HUES48 (cell line): ENCODE results near the gene TRIM42.

Source experiments
- H3K27ac ChIP-seq: one replicate; pipeline ENCODE4 v1.7.0; 2013; ENCODE audit warnings: low read depth, low read length, inconsistent platforms
- H3K27me3 ChIP-seq: 2 replicates; pipeline ENCODE4 v1.6.1; 2013; ENCODE audit warnings: mild to moderate bottlenecking, low read length; ENCODE audit not compliant: control insufficient read depth, insufficient read depth
- H3K36me3 ChIP-seq: 2 replicates; pipeline ENCODE4 v1.6.1; 2013; ENCODE audit warnings: low read length; ENCODE audit not compliant: control insufficient read depth, insufficient read depth
- H3K4me1 ChIP-seq: 2 replicates; pipeline ENCODE4 v1.6.1; 2013; ENCODE audit warnings: mild to moderate bottlenecking, low read length; ENCODE audit not compliant: control insufficient read depth, insufficient read depth
- H3K4me3 ChIP-seq: 2 replicates; pipeline ENCODE4 v1.5.1; 2013; ENCODE audit warnings: mild to moderate bottlenecking, low read depth, low read length
- H3K9ac ChIP-seq: 2 replicates; pipeline ENCODE4 v1.6.1; 2013; ENCODE audit warnings: mild to moderate bottlenecking, low read depth, low read length, moderate library complexity
- H3K9me3 ChIP-seq: 2 replicates; pipeline ENCODE4 v1.6.1; 2013; ENCODE audit warnings: low read length; ENCODE audit not compliant: control insufficient read depth, insufficient read depth

Gene TRIM42

DNA sequence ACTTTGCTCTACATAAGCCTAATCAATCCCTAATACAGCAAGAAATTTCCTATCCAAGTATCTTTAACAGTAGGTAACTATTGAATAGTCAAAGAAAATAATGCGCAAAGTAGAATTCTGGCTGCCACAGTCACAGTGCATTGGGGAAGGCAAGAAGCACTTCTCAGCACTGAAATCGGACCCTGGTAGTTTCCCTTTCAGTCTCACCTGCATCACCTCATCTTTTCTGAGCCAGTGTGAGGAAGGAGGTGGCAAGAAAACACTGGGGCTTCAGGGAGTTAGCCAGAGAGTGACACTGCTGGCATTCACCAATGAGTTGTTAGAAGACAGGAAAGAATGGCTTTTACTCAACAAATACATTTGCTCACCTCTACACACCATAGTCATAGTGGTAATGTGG is 8.3 kb downstream of the TRIM42 start:
- Histone ChIP-seq H3K9ac (no peak overlapping the region), H3K27me3 (no peaks in the 10 kb centered on the region), H3K9me3 (no peaks in the 10 kb centered on the region), H3K4me1 (no peaks in the 10 kb centered on the region), H3K4me3 (no peak overlapping the region), H3K36me3 (no peaks in the 10 kb centered on the region), H3K27ac (no peak overlapping the region)

GRCh38 chr3:140686948-140687347 is 9.1 kb downstream of the TRIM42 start:
- H3K4me1 ChIP-seq = no peaks in the 10 kb centered on the region
- H3K27ac ChIP-seq = no peak overlapping the region
- H3K4me3 ChIP-seq = no peak overlapping the region
- H3K36me3 ChIP-seq = no peaks in the 10 kb centered on the region
- no peaks in the 10 kb centered on the region for H3K27me3 ChIP-seq
- H3K9me3 ChIP-seq = no peaks in the 10 kb centered on the region
- no peak overlapping the region for H3K9ac ChIP-seq

- Histone ChIP-seq H3K27me3 (no peaks in the 10 kb centered on the region), H3K9me3 (no peaks in the 10 kb centered on the region), H3K4me3 (no peak overlapping the region), H3K27ac (no peak overlapping the region), H3K36me3 (no peaks in the 10 kb centered on the region), H3K4me1 (no peaks in the 10 kb centered on the region), H3K9ac (no peak overlapping the region)
Observed at GRCh38 chr3:140695361-140696061, 17.6 kb downstream of the TRIM42 start.

DNA sequence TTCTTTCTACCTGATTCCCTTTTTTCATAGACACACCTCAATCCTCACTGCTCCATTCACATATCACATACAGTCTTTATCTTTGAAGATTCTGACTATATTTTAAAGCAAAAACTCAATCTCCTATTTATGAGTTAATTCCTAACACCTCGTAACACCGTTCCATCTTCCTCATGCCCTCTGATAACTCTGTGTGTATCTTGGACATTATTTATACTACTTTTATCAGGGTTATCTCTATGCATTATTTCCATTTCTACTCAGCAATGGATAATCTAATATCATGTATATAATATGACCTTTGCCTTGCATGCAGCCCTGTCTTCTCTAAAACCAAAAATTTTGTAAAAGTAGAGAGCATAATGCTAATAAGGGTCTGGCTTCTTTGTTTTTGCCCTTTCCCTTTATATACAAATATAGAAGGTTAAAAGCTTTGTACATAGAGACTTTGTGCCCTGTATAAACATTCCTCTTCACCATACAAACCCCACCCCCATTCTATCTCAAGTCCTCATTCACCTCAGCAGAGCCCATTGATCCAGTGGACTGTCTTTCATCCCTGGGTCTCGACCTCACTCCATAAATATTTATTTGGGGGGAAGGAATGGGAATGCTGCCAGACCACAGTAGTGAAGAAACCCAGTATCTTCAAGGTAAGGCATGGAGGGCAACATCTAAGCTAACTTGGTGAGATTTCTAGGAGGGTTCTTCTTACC is 21.8 kb downstream of the TRIM42 start:
- H3K9ac ChIP-seq = no peak overlapping the region
- no peaks in the 10 kb centered on the region for H3K27me3 ChIP-seq
- no peaks in the 10 kb centered on the region for H3K9me3 ChIP-seq
- H3K4me1 ChIP-seq = no peaks in the 10 kb centered on the region
- no peak overlapping the region for H3K27ac ChIP-seq
- H3K36me3 ChIP-seq = no peaks in the 10 kb centered on the region
- no peak overlapping the region for H3K4me3 ChIP-seq

- no peaks in the 10 kb centered on the region for H3K4me1 ChIP-seq
- no peak overlapping the region for H3K27ac ChIP-seq
- H3K36me3 ChIP-seq = no peaks in the 10 kb centered on the region
Observed at GRCh38 chr3:140702281-140702680, 24.4 kb downstream of the TRIM42 start.

GRCh38 chr3:140703496-140703895 is 25.6 kb downstream of the TRIM42 start:
- Histone ChIP-seq H3K27ac (no peak overlapping the region), H3K9ac (no peak overlapping the region), H3K27me3 (no peaks in the 10 kb centered on the region), H3K9me3 (peaks cover 8% of the 10 kb centered on the region; the same call in 1 of the 2 replicates), H3K4me1 (no peaks in the 10 kb centered on the region), H3K4me3 (no peak overlapping the region), H3K36me3 (no peaks in the 10 kb centered on the region)

More at GRCh38 chr3:140702281-140702680, 24.4 kb downstream of the TRIM42 start:
- H3K9ac ChIP-seq = no peak overlapping the region
- no peaks in the 10 kb centered on the region for H3K27me3 ChIP-seq
- peaks cover 8% of the 10 kb centered on the region; the same call in 1 of the 2 replicates for H3K9me3 ChIP-seq
- H3K4me3 ChIP-seq = no peak overlapping the region

DNA sequence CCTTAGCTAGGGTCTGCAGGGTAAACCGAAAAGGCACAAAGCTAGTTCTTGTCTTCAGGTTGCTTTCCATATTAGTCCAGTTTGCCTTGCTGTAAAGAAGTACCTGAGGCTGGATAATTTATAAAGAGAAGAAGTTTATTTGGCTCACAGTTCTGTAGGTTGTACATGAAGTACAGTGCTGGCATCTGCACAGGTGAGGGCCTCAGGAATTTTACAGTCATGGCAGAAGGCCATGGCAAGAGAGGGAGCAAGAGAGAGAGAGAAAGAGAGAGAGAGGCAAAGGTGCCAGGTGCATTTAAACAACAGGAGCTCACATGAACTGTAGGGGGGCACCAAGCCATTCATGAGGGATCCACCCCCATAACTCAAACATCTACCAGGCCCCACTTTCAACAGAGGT is 26.9 kb downstream of the TRIM42 start:
- peaks cover 8% of the 10 kb centered on the region; the same call in 1 of the 2 replicates for H3K9me3 ChIP-seq
- no peak overlapping the region for H3K4me3 ChIP-seq
- no peak overlapping the region for H3K9ac ChIP-seq
- no peaks in the 10 kb centered on the region for H3K4me1 ChIP-seq
- H3K27ac ChIP-seq = no peak overlapping the region
- no peaks in the 10 kb centered on the region for H3K36me3 ChIP-seq
- H3K27me3 ChIP-seq = no peaks in the 10 kb centered on the region

DNA sequence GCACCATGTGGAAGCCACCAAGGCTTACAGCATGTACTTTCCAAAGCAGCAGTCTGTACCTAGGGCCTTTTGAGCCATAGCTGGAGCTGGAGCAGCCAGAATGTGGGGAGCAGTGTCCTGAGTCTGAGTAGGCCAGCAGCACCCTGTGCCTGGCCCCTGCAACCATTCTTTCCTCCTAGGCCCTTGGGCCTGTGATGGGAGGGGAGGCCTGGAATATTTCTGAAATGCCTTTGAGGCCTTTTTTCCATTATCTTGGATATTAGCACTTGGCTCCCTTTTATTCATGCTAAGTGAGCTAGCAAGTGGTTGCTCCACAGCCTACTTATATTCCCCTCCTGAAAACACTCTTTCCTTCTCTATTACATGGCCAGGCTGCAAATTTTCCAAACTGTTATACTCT is 28.1 kb downstream of the TRIM42 start:
- Histone ChIP-seq H3K9me3 (peaks cover 8% of the 10 kb centered on the region; the same call in 1 of the 2 replicates), H3K4me1 (no peaks in the 10 kb centered on the region), H3K27me3 (no peaks in the 10 kb centered on the region), H3K27ac (no peak overlapping the region), H3K4me3 (no peak overlapping the region), H3K9ac (no peak overlapping the region), H3K36me3 (no peaks in the 10 kb centered on the region)

- H3K9ac ChIP-seq = no peak overlapping the region
- no peaks in the 10 kb centered on the region for H3K36me3 ChIP-seq
- H3K4me3 ChIP-seq = no peak overlapping the region
- H3K27me3 ChIP-seq = no peaks in the 10 kb centered on the region
- no peak overlapping the region for H3K27ac ChIP-seq
- H3K4me1 ChIP-seq = no peaks in the 10 kb centered on the region
- peaks cover 8% of the 10 kb centered on the region; the same call in 1 of the 2 replicates for H3K9me3 ChIP-seq
Observed at GRCh38 chr3:140706360-140706759, 28.5 kb downstream of the TRIM42 start.

- Histone ChIP-seq H3K27me3 (no peaks in the 10 kb centered on the region), H3K9me3 (peaks cover 8% of the 10 kb centered on the region; the same call in 1 of the 2 replicates), H3K4me1 (peaks cover 2% of the 10 kb centered on the region; the same call in 1 of the 2 replicates)
Observed at GRCh38 chr3:140708815-140709214, 31.0 kb downstream of the TRIM42 start.

DNA sequence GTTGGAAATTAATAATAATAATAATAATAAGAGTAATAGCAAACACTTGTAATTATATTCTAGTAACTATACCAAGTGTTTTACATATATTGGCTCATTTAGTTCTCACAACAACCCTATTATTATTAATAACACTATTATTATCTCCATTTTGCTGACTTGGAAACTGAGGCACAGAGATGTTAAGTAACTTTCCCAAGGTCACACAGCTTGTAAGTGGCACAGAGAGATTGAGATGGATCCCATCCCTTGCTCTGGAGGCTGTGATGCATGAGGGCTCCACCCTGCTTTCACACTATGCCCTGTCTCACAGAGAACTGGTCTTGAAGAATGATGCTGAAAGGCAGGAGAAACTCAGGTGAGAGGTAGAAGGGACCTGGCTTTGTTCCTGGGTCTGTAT is 31.9 kb downstream of the TRIM42 start:
- H3K36me3 ChIP-seq = no peaks in the 10 kb centered on the region
- H3K4me3 ChIP-seq = no peak overlapping the region
- H3K27me3 ChIP-seq = no peaks in the 10 kb centered on the region
- no peak overlapping the region for H3K9ac ChIP-seq
- peaks cover 6% of the 10 kb centered on the region; the same call in 1 of the 2 replicates for H3K4me1 ChIP-seq
- peaks cover 8% of the 10 kb centered on the region; the same call in 1 of the 2 replicates for H3K9me3 ChIP-seq
- no peak overlapping the region for H3K27ac ChIP-seq

More at GRCh38 chr3:140708815-140709214, 31.0 kb downstream of the TRIM42 start:
- Histone ChIP-seq H3K36me3 (no peaks in the 10 kb centered on the region), H3K27ac (no peak overlapping the region), H3K9ac (no peak overlapping the region), H3K4me3 (no peak overlapping the region)
